ENCODE data around the gene PHYHIPL. TPM values are rescaled to one million over a fixed set of nuclear protein-coding genes. Genes with fewer than 3 reads are reported as not detected.

Gene PHYHIPL
- total RNA-seq, 2 donors from 2014 or later: not detected

DNA sequence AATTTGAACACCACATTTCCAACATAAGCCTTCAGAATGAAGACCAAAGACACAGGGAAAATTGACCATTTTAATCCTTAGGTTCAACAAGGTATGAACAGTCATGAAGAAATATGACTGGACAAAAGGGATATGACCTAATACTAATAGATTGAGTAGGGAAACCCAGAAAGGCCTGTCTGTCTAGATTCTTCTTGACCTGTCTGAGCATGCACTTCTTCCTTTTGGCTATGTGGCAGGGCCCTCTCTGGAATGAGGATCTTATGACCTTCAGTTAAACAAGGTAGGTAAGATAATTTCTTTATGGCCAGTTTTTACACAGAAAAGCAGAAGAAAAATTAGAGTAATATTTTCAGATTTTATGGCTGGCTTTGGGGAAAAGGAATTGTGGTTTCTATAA, 3.0 kb upstream of the PHYHIPL start:
- no peak overlapping the region for H3K27ac Mint-ChIP-seq
- DNase-seq (ENCODE audit: low spot score) (no peak), ATAC-seq (no peak)
- H3K36me3 Mint-ChIP-seq: peaks cover 6% of the 10 kb centered on the region
- no peak overlapping the region for H3K4me3 Mint-ChIP-seq
- peaks cover 5% of the 10 kb centered on the region for H3K9me3 Mint-ChIP-seq
- peaks cover 7 to 8% of the 10 kb centered on the region in 2 donors for H3K27me3 Mint-ChIP-seq
- H3K4me1 Mint-ChIP-seq (ENCODE audit: low read depth in 2 of 2): no peaks in the 10 kb centered on the region

DNA sequence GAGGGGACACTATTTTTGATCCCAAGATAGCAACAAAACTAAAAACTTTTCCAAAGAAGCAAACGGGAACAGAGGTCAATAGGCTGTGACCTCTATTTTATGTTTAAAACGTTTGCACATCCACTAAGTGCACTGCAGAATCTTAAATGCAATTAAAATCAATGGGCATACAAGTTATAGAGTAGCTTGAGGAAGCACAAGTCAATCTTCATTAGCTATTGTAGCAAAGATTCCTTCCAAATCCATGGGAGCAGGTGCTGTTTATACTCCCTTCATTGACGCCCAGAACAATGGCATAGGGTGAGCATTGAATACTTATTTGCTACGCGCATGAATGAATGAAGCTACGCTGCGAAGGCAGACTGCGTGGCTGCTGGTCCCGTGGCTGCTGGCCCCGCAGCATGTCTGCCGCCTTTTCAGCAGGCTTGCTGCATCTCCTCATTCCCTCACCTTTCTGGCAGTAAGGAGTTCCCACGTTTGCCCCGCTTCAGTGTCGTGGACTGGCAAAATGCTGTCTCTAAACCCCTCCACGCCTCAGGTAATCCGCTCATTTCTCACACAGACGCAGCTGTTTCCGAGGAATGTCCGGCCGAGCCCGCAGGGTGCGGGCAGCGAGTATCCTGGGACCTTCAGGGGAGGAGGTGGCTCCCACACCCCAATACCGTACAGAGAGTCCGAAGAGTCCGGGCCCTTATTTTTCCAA, 754 bp upstream of the PHYHIPL start:
- H3K4me1 Mint-ChIP-seq (ENCODE audit: low read depth in 2 of 2): no peaks in the 10 kb centered on the region
- H3K27ac Mint-ChIP-seq: no peak overlapping the region
- DNase-seq (ENCODE audit: low spot score): no peak
- no peak for ATAC-seq
- peaks cover 5% of the 10 kb centered on the region for H3K9me3 Mint-ChIP-seq
- H3K27me3 Mint-ChIP-seq: peaks cover 7 to 8% of the 10 kb centered on the region in 2 donors
- peaks cover 6% of the 10 kb centered on the region for H3K36me3 Mint-ChIP-seq
- H3K4me3 Mint-ChIP-seq: no peak overlapping the region

DNA sequence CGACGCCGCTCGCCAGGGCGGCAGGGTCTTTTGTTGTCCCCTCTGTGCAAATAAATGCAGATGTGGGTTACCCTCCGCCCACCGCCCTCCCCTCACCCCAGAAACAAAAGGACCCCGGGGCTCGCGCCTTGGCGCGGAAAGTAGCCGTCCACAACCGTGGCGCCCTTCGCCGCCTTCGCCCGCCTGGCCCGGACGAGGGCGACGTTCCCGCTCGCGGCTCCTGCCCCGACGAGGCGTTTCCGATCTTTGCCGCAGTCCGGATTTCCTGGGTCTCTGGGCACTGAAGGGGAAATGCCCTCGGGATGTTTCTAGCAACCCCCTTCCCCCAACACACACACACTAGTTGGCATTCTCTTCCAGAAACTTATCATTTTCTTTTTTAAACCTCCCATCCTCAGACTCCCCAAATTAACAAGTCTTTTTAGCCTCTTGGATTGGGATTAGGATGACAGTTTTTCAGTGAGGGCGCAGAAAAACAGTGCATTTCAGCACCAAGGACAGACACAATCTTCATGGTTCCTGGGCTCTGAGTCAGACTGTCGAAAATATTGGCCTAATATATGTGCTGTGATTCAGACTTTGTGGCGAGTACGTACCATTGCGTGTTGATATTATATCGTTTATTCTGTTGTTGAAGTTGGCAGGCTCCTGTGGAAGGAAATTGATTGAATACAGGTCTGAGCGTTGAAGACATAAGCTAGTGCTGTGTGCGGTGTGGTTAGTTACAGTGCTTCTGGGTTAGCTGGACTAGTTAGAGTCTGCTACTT, 771 bp downstream of the PHYHIPL start:
- DNase-seq (ENCODE audit: low spot score): no peak
- ATAC-seq: no peak
- Mint-ChIP-seq H3K27ac (no peak overlapping the region), H3K9me3 (peaks cover 5% of the 10 kb centered on the region), H3K4me1 (ENCODE audit: low read depth in 2 of 2) (no peaks in the 10 kb centered on the region), H3K36me3 (peaks cover 6% of the 10 kb centered on the region), H3K27me3 (peaks cover 7 to 8% of the 10 kb centered on the region in 2 donors), H3K4me3 (no peak overlapping the region)

DNA sequence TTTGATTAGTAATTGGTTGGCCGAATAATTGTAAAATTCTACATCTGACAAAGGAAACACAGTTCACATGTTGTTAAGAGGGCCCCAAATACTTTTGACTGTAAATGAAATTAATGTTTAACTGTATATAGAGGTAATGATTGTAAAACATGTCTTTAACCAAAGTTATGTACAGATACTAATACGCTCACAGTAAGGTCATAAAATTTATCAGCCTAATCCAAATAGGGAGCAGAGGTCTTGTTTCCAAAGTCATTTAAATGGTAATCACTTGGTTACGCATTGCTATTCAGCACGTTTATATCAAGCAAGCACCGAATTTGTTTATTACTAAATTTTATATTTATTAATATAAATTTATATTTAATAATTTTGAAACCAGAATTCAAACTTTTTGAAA, 1.4 kb downstream of the PHYHIPL start:
- peaks cover 7 to 8% of the 10 kb centered on the region in 2 donors for H3K27me3 Mint-ChIP-seq
- no peak for DNase-seq (ENCODE audit: low spot score)
- no peaks in the 10 kb centered on the region for H3K4me1 Mint-ChIP-seq (ENCODE audit: low read depth in 2 of 2)
- no peak overlapping the region for H3K27ac Mint-ChIP-seq
- H3K9me3 Mint-ChIP-seq: peaks cover 5% of the 10 kb centered on the region
- ATAC-seq: no peak
- peaks cover 6% of the 10 kb centered on the region for H3K36me3 Mint-ChIP-seq
- no peak overlapping the region for H3K4me3 Mint-ChIP-seq

DNA sequence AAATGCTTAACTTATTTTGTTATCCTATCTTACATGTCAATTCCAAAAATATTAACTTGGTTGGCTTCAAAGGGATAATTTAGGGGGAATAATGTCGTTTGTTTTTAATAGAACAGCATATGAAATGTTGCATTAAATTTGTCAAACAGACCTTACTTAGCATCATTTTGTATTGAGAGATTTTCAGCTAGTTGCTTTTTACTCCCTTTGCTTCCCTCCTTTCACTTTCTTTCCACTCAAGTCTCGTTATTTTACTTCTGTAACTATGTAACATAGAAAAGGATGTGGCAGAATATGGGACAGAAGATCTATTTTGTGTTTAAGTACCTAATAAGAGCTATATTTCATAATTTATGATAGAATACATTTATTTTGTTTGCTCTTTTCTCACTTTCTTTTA, 2.6 kb downstream of the PHYHIPL start:
- H3K4me1 Mint-ChIP-seq (ENCODE audit: low read depth in 2 of 2): no peaks in the 10 kb centered on the region
- no peak for DNase-seq (ENCODE audit: low spot score)
- H3K4me3 Mint-ChIP-seq: no peak overlapping the region
- ATAC-seq: no peak
- peaks cover 5% of the 10 kb centered on the region for H3K9me3 Mint-ChIP-seq
- H3K27me3 Mint-ChIP-seq: peaks cover 7 to 8% of the 10 kb centered on the region in 2 donors
- peaks cover 6% of the 10 kb centered on the region for H3K36me3 Mint-ChIP-seq
- no peak overlapping the region for H3K27ac Mint-ChIP-seq

DNA sequence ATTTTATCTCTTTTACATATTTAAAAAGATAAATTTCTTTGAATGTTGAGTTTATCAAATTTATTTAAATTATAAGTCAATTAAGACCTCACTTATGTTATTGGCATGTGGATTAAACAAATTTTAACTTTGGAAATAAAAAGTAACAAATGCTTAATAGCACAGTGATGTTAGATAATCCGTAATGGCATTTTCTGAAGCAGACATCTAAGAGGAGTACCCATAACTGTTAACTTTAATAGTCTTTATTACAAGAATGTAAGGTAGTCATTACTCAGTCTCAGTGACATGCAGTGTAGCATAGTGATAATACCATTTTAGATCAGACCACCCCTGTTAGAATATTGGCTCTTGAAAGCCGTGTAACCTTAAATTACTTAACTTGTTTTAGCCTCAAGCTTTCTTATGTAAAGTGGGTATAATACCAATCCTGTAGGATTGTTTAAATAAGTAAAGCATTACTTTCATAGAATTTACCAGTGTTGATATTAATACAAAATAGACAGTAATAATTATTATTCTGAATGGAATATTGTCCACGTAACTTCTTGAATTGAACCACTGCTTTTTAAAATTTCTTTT, 4.3 kb downstream of the PHYHIPL start:
- H3K36me3 Mint-ChIP-seq: peaks cover 6% of the 10 kb centered on the region
- H3K4me1 Mint-ChIP-seq (ENCODE audit: low read depth in 2 of 2): no peaks in the 10 kb centered on the region
- peaks cover 5% of the 10 kb centered on the region for H3K9me3 Mint-ChIP-seq
- H3K27ac Mint-ChIP-seq: no peak overlapping the region
- no peak for ATAC-seq
- H3K4me3 Mint-ChIP-seq: no peak overlapping the region
- peaks cover 7 to 8% of the 10 kb centered on the region in 2 donors for H3K27me3 Mint-ChIP-seq
- DNase-seq (ENCODE audit: low spot score): no peak

DNA sequence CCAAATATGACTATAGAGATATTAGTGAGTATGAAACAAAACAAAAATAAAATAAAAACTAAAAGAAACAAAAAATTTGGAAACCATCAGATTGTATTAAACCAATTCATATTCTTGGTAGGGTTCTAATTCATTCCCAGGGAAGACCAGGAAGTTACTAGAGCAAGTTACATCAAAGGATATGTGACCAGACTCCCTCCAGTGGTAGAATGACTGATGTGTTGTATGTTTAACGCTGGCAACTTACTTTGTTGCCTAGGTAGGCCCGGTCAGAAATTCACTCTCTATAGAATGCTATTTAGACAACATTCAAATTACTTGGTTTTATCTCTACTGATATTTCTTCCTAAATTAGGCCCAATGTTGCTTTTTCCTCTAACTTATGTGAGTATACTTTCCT, 5.2 kb downstream of the PHYHIPL start:
- H3K9me3 Mint-ChIP-seq: peaks cover 5% of the 10 kb centered on the region
- H3K4me3 Mint-ChIP-seq: no peak overlapping the region
- peaks cover 5 to 7% of the 10 kb centered on the region in 2 donors for H3K27me3 Mint-ChIP-seq
- no peaks in the 10 kb centered on the region for H3K4me1 Mint-ChIP-seq (ENCODE audit: low read depth in 2 of 2)
- ATAC-seq: no peak
- H3K27ac Mint-ChIP-seq: no peak overlapping the region
- peaks cover 6% of the 10 kb centered on the region for H3K36me3 Mint-ChIP-seq
- DNase-seq (ENCODE audit: low spot score): no peak

DNA sequence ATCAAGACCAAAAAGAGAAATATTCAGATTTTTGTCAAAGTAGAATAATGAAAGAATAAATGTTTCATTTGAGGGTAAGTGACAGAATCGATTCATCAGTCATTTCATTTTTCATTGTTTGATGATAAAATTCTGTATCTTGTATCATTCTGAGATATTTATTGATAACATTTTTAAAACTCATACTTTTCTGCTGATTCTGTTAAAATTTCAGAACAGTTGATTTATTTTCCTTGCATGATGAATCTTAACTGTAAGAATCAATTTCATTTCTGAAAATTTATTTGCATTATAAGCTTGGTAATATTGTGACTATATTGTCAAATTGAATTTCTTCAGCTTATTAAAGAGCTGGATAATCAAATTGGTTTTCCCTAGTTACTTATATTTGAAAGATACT, 13.9 kb downstream of the PHYHIPL start:
- Mint-ChIP-seq H3K27me3 (no peaks in the 10 kb centered on the region), H3K27ac (no peak overlapping the region), H3K36me3 (no peaks in the 10 kb centered on the region), H3K9me3 (peaks cover 3% of the 10 kb centered on the region), H3K4me1 (ENCODE audit: low read depth in 2 of 2) (no peaks in the 10 kb centered on the region), H3K4me3 (no peak overlapping the region)
- ATAC-seq (no peak), DNase-seq (ENCODE audit: low spot score) (no peak)

DNA sequence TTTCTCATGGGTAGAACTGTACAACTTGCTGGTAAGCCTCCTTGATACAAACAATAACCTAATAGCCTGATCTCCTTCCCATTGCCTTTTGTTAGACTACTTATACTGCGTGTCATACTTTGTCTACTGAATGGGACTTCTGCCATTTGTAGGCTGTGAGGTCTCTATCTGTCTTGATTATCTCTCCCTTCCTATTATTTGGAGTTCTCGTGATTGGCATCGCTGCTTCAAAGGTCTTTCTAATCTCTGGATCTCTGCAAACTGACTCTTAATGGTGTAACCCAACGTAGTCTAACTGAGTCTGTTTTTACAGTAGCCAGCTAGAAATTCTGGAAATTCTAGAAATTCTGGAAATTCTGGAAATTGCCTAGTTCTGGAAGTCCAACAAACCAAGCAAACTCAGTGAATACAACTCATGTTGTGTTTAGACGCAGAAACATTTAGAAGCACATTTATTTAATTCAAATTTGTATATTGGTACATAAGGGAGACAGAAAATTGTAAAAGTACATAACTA, 29.8 kb downstream of the PHYHIPL start:
- Mint-ChIP-seq H3K4me3 (no peak overlapping the region), H3K9me3 (peaks cover 7% of the 10 kb centered on the region), H3K27ac (no peak overlapping the region), H3K4me1 (ENCODE audit: low read depth in 2 of 2) (no peaks in the 10 kb centered on the region), H3K27me3 (no peaks in the 10 kb centered on the region), H3K36me3 (peaks cover 2% of the 10 kb centered on the region)
- no peak for ATAC-seq
- DNase-seq (ENCODE audit: low spot score): no peak

DNA sequence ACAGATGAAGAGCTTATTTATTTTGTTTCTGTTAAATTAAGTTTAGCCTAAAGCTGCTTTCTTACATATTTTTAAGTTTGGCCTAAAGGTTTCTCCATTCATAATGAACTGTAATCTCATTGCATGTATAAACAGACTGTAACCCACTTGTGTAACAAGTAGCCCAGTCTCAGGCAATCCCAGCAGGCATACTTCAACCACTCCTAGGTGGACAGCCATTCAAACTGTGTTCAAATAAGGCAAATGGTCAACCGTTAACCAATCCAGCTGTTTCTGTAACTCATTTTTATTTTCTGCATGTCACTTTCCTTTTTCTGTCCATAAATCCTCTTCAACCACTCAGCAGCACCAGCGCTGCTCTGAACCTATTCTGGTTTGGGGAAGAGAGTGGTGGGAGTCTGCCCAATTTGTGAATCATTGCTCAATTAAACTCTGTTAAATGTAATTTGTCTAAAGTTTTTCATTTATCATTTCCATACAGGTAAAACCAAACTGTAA, 35.9 kb downstream of the PHYHIPL start:
- no peaks in the 10 kb centered on the region for H3K27me3 Mint-ChIP-seq
- H3K36me3 Mint-ChIP-seq: no peaks in the 10 kb centered on the region
- ATAC-seq (no peak), DNase-seq (ENCODE audit: low spot score) (no peak)
- H3K9me3 Mint-ChIP-seq: no peaks in the 10 kb centered on the region
- H3K27ac Mint-ChIP-seq: no peak overlapping the region
- H3K4me3 Mint-ChIP-seq: no peak overlapping the region
- H3K4me1 Mint-ChIP-seq (ENCODE audit: low read depth in 2 of 2): no peaks in the 10 kb centered on the region

DNA sequence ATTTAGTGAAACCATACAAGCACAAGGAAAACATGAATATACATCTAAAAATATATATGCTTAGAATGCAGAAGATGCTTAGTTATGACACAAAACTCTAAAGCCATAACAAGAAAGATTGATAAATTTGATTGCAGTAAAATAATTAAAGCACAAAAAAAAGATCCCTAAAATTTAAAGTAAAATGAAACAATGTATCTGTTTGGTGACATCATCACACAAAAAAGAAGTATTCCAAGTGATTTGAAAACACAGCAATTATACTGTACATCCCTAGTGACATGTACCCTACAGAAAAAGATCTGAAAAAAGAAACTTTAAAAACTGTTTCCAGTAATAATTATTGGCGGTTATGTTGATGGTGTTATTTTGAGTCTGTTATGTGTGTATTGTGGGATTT, 37.7 kb downstream of the PHYHIPL start:
- DNase-seq (ENCODE audit: low spot score) (no peak), ATAC-seq (no peak)
- Mint-ChIP-seq H3K9me3 (no peaks in the 10 kb centered on the region), H3K4me3 (no peak overlapping the region), H3K4me1 (ENCODE audit: low read depth in 2 of 2) (no peaks in the 10 kb centered on the region), H3K36me3 (no peaks in the 10 kb centered on the region), H3K27me3 (no peaks in the 10 kb centered on the region), H3K27ac (no peak overlapping the region)

DNA sequence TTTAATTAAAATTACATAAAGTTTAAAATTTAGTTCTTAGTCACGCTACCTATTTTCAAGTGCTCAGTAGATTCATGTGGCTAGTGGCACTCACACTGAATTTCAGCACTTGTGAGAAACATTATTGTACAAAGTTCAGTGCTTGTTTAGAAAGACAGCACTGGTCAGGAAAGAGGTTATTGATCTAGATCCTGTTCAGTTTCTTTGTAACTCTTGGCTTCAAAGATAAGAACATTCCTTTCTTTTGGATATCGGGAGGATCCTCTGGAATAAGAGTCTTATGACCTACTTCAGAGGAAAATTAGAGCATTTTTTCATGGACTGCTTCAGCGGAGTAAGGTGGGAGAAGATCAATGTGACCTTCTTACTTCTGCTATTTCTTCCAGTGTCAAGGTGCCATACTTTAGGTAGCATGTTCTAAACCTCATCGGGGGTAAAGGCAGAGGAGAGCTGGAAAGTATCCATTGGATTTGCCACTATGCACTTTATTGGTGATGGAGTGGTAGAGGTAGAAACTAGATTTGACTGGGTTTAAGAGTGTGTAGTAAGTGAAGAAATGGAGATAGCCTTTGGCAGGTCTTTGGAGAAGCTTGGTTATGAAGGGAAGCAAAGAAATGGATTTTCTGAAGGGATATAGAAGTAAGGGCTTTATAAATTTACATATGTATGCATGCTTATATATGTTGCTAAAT, 39.9 kb downstream of the PHYHIPL start:
- H3K27me3 Mint-ChIP-seq: no peaks in the 10 kb centered on the region
- H3K4me1 Mint-ChIP-seq (ENCODE audit: low read depth in 2 of 2): no peaks in the 10 kb centered on the region
- DNase-seq (ENCODE audit: low spot score): no peak
- no peak for ATAC-seq
- H3K27ac Mint-ChIP-seq: no peak overlapping the region
- H3K9me3 Mint-ChIP-seq: no peaks in the 10 kb centered on the region
- no peaks in the 10 kb centered on the region for H3K36me3 Mint-ChIP-seq
- no peak overlapping the region for H3K4me3 Mint-ChIP-seq

DNA sequence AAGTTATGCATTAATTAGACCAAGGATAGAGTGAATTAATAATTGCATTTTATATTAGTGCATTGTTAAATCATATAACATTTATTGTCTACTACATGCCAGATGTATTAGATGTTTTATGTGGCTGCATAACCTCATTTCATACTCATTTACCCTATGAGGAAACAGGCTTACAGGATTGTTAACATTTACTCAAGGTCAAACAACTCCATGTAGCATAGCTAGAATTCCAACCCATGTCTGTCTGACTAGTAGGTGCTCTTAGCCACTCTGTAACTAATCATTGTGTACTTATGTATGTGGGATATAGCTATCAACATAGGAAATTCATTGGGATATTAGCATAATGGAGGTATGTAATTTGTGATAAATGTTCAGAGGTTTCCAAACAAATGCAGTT, 46.3 kb downstream of the PHYHIPL start:
- H3K4me3 Mint-ChIP-seq: no peak overlapping the region
- H3K9me3 Mint-ChIP-seq: no peaks in the 10 kb centered on the region
- H3K36me3 Mint-ChIP-seq: no peaks in the 10 kb centered on the region
- no peaks in the 10 kb centered on the region for H3K4me1 Mint-ChIP-seq (ENCODE audit: low read depth in 2 of 2)
- H3K27me3 Mint-ChIP-seq: no peaks in the 10 kb centered on the region
- no peak for DNase-seq (ENCODE audit: low spot score)
- H3K27ac Mint-ChIP-seq: no peak overlapping the region
- no peak for ATAC-seq
